Astrocyte of the cerebellum (primary cell): ENCODE results near the gene ITPK1.

Experiments
- DNase-seq: peaks from one replicate; pipeline ENCODE4 v3.0.0-alpha.2; 2011; ENCODE audit warnings: low read depth
- H3K4me3 ChIP-seq: 2 replicates; pipeline ENCODE4 v1.5.1; 2011; ENCODE audit warnings: mild to moderate bottlenecking, low read depth, low read length, moderate library complexity
- in situ Hi-C: cut with HindIII; loops from 2 replicates; pipeline ENCODE4 v1.10.0; 2017; ENCODE audit warnings: low sequenced_read_pairs
- TF ChIP-seq, protein P1 (sequence below): IDR thresholded peaks from 2 replicates; pipeline ENCODE4 v1.5.1; 2012; ENCODE audit warnings: low read length, low read depth, moderate library complexity, mild to moderate bottlenecking; ENCODE audit errors: missing control alignments

Gene ITPK1

DNA sequence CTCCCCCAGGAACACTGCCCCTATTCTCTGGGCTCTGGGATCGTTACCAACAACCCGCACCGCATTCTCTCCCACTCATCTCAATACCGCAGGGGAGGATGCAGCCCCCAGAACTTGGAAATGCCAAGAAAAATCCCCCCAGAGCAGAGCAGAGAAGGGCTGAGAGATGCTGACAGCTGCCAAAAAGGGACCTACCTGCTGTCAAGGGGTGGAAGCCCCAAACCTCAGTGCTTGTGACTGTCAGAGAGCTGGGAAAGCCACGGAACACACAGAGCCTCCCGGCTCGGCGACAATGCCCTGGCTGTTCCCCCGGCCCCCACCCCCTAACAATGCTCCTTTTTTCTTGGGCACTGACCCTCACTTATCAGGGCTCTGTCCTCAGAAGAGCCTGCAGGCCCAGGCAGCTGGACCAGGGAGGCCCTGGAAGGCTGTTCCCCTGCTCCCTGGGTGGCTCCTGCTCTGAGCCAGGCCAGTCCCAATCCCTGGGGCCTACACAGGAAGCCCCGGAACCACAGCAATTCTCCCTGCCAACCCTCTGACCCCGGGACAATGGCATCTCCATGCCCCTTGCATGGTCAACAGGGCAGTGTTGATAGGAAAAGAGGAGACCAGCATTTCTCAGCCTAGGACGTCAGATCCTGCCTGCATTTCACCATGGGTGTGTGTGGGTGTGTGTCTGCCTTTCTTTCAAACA, 78.9 kb downstream of the ITPK1 start:
- DNase-seq, result no peak
- H3K4me3 ChIP-seq, result no peak overlapping the region
- TF ChIP-seq, protein P1, sequence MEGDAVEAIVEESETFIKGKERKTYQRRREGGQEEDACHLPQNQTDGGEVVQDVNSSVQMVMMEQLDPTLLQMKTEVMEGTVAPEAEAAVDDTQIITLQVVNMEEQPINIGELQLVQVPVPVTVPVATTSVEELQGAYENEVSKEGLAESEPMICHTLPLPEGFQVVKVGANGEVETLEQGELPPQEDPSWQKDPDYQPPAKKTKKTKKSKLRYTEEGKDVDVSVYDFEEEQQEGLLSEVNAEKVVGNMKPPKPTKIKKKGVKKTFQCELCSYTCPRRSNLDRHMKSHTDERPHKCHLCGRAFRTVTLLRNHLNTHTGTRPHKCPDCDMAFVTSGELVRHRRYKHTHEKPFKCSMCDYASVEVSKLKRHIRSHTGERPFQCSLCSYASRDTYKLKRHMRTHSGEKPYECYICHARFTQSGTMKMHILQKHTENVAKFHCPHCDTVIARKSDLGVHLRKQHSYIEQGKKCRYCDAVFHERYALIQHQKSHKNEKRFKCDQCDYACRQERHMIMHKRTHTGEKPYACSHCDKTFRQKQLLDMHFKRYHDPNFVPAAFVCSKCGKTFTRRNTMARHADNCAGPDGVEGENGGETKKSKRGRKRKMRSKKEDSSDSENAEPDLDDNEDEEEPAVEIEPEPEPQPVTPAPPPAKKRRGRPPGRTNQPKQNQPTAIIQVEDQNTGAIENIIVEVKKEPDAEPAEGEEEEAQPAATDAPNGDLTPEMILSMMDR, result no peak
- in situ Hi-C loops, result no loop called here

DNA sequence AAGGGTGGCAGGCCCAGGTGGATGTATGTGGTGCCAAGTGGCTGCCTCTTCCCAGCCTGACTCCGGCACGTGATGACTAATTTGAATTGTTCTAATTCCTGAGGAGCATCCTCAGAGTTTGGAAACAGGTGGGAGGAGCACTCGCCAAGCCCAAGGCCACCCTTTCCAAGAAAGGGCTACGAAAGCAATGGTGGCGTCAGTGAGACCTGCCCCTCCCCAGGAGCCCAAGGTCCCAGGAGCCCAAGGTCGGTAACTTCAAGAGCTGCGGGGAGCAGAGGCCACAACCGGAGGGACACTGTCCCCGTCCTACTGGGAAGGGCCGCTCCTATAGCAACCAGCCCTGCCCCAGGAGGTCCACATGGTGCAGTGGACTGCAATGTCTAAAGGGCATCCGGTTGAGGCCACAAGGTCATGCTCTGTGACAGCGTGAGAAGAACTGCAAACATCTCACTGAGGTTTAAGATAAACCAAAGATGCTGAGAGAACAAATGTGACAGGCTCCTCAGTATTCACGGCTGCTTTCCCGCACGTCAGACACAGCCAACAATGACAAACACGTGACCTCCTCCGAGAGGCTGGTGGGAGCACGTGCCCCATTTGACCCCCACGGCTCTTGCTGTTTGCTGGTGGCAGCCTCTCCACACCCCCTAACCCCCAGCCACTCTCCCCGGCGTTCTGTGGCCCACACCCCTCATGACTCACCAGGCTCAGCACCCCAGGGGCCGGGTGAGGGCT, 79.6 kb downstream of the ITPK1 start:
- TF ChIP-seq, protein P1, result no peak
- no peak for DNase-seq
- no peak overlapping the region for H3K4me3 ChIP-seq
- in situ Hi-C loops, result no loop called here

DNA sequence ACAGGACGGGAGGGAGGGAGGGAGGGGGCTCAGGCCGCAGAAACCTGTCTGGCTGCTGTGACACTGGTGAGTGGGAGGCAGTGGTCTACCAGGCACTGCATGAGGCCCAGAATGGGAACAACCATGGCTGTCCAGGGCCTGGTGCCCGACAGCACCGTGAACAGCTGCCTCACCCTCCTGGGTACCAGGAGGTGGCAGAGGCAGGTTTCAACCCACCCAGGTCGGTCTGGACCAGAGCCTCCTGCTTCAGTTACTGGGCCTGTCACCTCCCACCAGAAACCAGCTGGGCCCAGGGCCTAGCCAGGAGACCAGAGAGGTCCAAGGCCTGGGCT, 80.2 kb downstream of the ITPK1 start:
- TF ChIP-seq, protein P1, result no peak
- in situ Hi-C loops, result no loop called here
- DNase-seq, result no peak
- H3K4me3 ChIP-seq, result no peak overlapping the region

DNA sequence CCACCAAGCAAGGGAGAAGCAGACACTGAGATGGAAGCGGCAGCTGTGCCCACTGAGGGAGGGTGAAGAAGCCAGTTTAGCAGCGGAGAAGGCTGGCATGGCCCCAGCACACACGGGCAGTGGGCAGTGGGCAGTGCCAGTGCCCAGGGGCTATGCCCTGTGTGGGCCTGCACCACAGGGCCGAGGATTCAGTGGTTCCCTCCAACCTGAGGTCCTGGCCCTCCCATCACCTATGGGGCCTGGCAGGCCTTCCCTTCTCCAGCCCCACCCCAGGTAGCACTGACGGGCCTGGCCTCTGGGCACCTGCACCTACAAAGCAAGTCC, 81.1 kb downstream of the ITPK1 start:
- TF ChIP-seq, protein P1, result peak; percentile 4
- DNase-seq, result no peak
- in situ Hi-C loops, result no loop called here
- H3K4me3 ChIP-seq, result no peak overlapping the region

DNA sequence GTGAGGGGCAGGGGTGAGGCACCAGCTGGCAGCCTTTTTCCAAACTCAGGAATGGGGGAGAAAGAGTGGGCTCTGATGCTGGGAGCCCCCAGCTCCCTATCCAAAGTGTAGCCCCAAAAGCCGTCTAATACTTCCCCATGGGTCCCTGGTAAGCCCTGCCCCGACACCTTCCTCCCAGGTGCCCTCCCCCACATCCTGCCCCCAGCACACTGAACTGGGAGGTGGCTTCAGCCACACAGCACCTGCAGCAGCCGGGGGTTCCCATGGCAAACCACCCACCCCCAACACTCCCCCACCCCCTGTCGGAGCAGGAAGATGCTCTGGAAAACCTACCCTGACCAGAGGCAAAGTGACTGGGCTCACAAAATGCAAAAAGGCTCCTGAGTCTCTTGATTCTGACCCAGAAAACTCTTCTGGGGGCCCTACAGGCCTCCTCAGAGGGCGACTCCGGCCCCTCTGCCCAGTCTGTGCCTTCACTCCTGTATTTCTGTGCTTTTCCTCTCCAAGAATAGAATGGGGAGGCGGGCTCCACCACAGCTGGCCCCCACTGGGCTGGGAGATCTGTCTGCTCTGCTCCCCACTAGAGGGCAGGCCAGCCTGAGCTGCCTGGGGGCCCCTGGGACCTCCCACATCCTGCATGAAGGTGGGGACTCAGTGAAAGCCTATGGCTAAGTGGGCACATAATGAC, 81.6 kb downstream of the ITPK1 start:
- TF ChIP-seq, protein P1, result peak; percentile 57
- in situ Hi-C loops, result no loop called here
- H3K4me3 ChIP-seq, result no peak overlapping the region
- no peak for DNase-seq

DNA sequence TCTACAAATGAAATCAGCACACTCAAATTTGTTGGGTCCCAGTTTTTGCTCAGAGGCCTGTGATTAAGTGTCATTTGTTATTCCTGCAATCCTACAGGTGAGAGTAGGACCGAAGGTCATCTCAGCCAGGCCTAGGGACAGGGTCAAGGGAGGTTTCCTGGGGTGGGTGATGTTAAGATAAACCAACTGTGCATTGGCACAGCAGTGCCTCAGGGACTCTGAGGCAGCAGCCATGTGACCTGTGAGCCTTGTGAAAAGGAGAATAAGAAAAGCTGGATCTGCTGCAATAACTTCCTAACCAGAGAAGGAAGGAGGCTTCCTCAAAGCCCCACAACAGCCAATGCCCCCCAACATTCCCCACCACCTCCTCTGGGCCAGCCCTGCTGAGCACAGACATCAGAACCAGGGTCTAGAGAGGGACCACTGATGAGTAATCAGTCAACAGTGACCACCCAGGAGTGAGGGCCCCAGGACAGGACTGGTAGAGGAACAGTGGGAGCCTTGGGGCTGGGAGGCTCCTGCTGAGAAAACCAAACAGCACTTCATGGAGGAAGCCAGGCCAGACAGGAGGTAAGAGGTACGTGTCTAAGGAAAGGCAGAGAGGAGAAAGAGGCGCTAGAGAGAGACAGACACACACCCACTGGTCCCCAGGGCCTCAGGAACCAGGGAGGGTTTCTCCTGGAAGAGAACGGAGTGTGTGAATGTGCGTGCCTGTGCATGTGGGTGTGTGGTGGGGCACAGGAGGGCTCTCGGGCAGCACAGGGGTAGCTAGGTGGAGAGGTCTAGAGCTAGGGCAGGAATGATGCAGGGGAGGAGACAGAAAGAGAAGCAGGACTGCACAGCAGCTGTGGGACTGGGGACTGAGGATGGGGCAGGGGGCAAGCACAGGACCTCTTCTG, 82.4 kb downstream of the ITPK1 start:
- no peak overlapping the region for H3K4me3 ChIP-seq
- in situ Hi-C loops, result no loop called here
- TF ChIP-seq, protein P1, result no peak
- DNase-seq, result no peak
